HEK293T (cell line): ENCODE results near the gene DYDC1.
A peak's percentile ranks its signal among the peaks of the same experiment; 100 is the strongest.
"Not testable (repeated sequence)": the region's sequence is repeated elsewhere in the genome, so short reads cannot be mapped to it uniquely, and the experiment has no call there.

ENCODE experiments used
- CTCF ChIA-PET: fragments of 350-600 bp; formaldehyde crosslinking; extraction: SDS; loops from one replicate; lab custom pipeline; 2021; ENCODE audit warnings: antibody characterized with exemption, inconsistent platforms; lab: Yijun Ruan, JAX
- POLR2A ChIA-PET: fragments of 350-600 bp; formaldehyde crosslinking; extraction: SDS; loops from one replicate; lab custom pipeline; 2020; ENCODE audit warnings: antibody characterized with exemption, inconsistent platforms; lab: Yijun Ruan, JAX
- DNase-seq: peaks from one replicate; pipeline ENCODE4 v3.0.0; 2012; ENCODE audit warnings: mixed read lengths; ENCODE audit errors: extremely low spot score
- ARNT ChIP-seq: fragments of 450-650 bp; IDR thresholded peaks from 2 replicates; pipeline ENCODE4 v1.6.1; 2017; ENCODE audit warnings: mild to moderate bottlenecking
- BHLHE40 ChIP-seq: fragments of 450-650 bp; IDR thresholded peaks from 2 replicates; pipeline ENCODE4 v1.6.1; 2016; ENCODE audit warnings: mild to moderate bottlenecking, moderate library complexity, borderline replicate concordance
- CTBP1 ChIP-seq: fragments of 450-650 bp; IDR thresholded peaks from 2 replicates; pipeline ENCODE4 v1.6.1; 2016; ENCODE audit warnings: borderline replicate concordance
- ELF4 ChIP-seq: fragments of 450-650 bp; IDR thresholded peaks from 2 replicates; pipeline ENCODE4 v1.6.1; 2017; ENCODE audit warnings: antibody characterized with exemption
- FOXA1 ChIP-seq: fragments of 450-650 bp; IDR thresholded peaks from 2 replicates; pipeline ENCODE4 v1.6.1; 2016; ENCODE audit warnings: mild to moderate bottlenecking
- FOXK2 ChIP-seq: fragments of 450-650 bp; IDR thresholded peaks from 2 replicates; pipeline ENCODE4 v1.6.1; 2016; ENCODE audit warnings: mild to moderate bottlenecking
- FOXM1 ChIP-seq: fragments of 450-650 bp; IDR thresholded peaks from 2 replicates; pipeline ENCODE4 v1.6.1; 2017; ENCODE audit warnings: mild to moderate bottlenecking, borderline replicate concordance
- HDGF ChIP-seq: fragments of 450-650 bp; IDR thresholded peaks from 2 replicates; pipeline ENCODE4 v1.6.1; 2017; ENCODE audit warnings: antibody characterized with exemption, borderline replicate concordance
- L3MBTL2 ChIP-seq: fragments of 450-650 bp; conservative IDR thresholded peaks from 2 replicates; pipeline ENCODE4 v1.6.1; 2016; ENCODE audit warnings: mild to moderate bottlenecking
- LEF1 ChIP-seq: fragments of 450-650 bp; IDR thresholded peaks from 2 replicates; pipeline ENCODE4 v1.6.1; 2017; ENCODE audit warnings: mild to moderate bottlenecking, borderline replicate concordance
- NFRKB ChIP-seq: fragments of 450-650 bp; IDR thresholded peaks from 2 replicates; pipeline ENCODE4 v1.6.1; 2016; ENCODE audit warnings: mild to moderate bottlenecking, moderate library complexity
- SP1 ChIP-seq: fragments of 450-650 bp; IDR thresholded peaks from 2 replicates; pipeline ENCODE4 v1.6.1; 2017
- TARDBP ChIP-seq: fragments of 450-650 bp; IDR thresholded peaks from 2 replicates; pipeline ENCODE4 v1.6.1; 2016
- ZNF384 ChIP-seq: fragments of 450-650 bp; IDR thresholded peaks from 2 replicates; pipeline ENCODE4 v1.6.1; 2016
- TF ChIP-seq, protein P1 (sequence below): fragments of 450-650 bp; IDR thresholded peaks from 2 replicates; pipeline ENCODE4 v1.6.1; 2016

DYDC1 gene

DNA sequence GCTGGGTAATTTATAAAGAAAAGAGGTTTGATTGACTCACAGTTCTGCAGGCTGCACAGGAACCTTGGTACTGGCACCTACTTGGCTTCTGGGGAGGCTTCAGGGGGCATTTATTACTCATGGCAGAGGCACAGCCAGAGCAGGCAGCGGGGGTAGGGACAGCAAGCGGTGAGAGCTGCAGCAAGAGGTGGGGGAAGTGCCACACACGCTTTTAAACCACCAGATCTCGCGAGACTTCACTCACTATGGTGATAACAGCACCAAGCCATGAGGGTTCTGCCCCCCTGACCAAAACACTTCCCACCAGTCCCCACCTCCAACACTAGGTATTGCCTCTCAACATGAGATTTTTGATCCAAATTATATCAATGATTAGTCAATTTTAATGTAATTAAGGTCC lies 43.0 kb downstream of the DYDC1 start:
- POLR2A ChIA-PET, result no interaction called here
- no peak for TF ChIP-seq L3MBTL2
- no peak for TF ChIP-seq HDGF
- CTCF ChIA-PET, result no interaction called here
- DNase-seq, result no peak

- DNase-seq, POLR2A ChIA-PET, CTCF ChIA-PET: not testable (repeated sequence)
These were observed 50.6 kb downstream of the DYDC1 start for GRCh38 chr10:80305989-80306388.

GRCh38 chr10:80296942-80297341 lies 59.6 kb downstream of the DYDC1 start:
- ChIA-PET CTCF (no interaction called here), POLR2A (no interaction called here)
- DNase-seq, result no peak
- no peak for TF ChIP-seq BHLHE40
- TF ChIP-seq TARDBP, result no peak
- TF ChIP-seq FOXM1, result no peak
- TF ChIP-seq SP1, result no peak
- no peak for TF ChIP-seq FOXA1
- no peak for TF ChIP-seq ELF4
- TF ChIP-seq, protein P1, sequence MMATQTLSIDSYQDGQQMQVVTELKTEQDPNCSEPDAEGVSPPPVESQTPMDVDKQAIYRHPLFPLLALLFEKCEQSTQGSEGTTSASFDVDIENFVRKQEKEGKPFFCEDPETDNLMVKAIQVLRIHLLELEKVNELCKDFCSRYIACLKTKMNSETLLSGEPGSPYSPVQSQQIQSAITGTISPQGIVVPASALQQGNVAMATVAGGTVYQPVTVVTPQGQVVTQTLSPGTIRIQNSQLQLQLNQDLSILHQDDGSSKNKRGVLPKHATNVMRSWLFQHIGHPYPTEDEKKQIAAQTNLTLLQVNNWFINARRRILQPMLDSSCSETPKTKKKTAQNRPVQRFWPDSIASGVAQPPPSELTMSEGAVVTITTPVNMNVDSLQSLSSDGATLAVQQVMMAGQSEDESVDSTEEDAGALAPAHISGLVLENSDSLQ, result no peak
- no peak for TF ChIP-seq LEF1
- no peak for TF ChIP-seq ZNF384
- no peak for TF ChIP-seq ARNT
- no peak for TF ChIP-seq FOXK2
- TF ChIP-seq L3MBTL2, result no peak
- no peak for TF ChIP-seq CTBP1
- no peak for TF ChIP-seq HDGF

GRCh38 chr10:80292607-80293239 lies 63.8 kb downstream of the DYDC1 start:
- ChIA-PET POLR2A (no interaction called here), CTCF (no interaction called here)
- no peak for DNase-seq
- no peak for TF ChIP-seq BHLHE40
- no peak for TF ChIP-seq CTBP1
- no peak for TF ChIP-seq FOXK2
- TF ChIP-seq FOXA1, result no peak
- no peak for TF ChIP-seq FOXM1
- no peak for TF ChIP-seq ARNT
- TF ChIP-seq, protein P1, result no peak
- TF ChIP-seq NFRKB, result no peak
- TF ChIP-seq LEF1, result no peak
- TF ChIP-seq SP1, result no peak

DNA sequence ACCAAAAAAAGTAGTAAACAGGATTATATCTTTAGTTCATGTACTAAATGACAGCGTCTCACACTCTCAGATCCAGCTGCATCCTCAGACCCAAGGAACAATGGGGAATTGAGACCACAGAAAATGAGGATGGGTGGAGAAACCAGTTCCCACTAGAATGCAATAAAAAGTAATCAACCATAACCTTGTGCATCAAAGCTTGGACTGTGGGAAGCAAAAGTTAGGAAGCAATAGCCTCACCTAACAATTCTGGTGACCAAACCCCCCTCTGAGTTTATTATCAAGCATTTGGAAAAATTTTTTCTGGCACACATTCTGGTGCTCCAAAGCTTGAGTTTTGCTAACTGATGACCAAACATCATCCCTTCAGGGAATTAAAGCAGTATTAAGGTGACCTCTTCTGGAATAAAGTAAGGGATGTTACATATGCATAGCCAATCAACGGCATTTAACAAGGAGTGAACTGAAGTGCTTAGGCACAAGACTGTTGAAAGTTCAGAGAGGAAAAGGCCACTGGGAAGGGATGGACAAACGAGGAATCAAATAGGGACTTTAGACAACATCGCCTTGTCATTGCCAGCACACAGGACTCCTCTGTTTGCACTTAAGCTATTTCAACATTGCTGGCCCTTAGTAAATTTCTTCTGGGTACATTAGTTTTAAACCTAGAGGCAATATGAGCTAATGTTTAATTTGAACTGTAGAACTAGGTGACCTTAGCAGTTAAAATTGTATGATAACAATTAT lies 65.9 kb downstream of the DYDC1 start:
- TF ChIP-seq HDGF (no peak), FOXA1 (no peak), ARNT (no peak), NFRKB (no peak), LEF1 (no peak), L3MBTL2 (no peak), FOXM1 (no peak), BHLHE40 (no peak), FOXK2 (no peak), ELF4 (no peak), TARDBP (no peak), SP1 (no peak)
- TF ChIP-seq, protein P1, result no peak
- no peak for DNase-seq
- ChIA-PET CTCF (interaction anchor here (1.0 kb wide), 1 partner anchor 8 kb away, joined by 3 read pairs; no protein-coding TSS in a partner anchor), POLR2A (no interaction called here)

DNA sequence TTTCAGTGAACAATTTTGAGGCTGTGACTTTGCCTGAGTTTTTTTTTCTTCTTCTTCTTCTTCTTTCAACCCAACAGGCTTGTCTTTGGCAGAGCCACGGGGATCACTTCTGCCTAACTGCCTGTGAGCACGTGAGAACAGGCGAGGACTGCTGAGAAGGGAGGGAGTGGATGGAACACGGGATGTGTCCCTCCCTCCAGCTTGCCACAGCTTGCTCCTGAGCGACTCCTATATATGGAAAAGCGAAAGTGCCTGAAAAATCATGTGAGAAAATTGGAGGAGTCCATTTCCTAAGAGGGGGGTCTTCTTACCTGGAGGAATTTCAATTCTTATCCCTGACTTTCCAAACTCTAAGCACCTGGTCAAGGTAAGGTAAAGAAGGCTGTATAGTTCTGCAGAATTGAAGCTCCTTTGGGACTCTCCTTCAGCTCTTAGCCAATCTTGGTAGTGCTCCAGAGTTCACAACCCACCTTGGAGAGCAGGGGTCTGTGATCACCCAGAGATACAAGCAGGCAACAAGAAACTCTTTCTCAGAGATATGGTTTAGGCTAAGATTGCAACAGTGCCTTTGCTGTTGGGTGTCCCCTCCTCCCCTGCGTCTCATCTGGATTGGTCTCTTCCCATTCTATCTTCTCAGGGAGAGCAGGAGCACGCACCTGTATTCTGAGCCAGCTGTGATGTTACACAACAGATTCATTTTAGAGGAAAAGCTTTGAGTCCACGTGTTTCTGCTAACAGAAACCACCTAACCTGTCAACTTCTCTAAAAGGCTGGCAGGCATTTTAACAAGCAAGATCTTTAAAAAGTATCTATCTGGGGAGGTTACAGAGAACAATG lies 66.9 kb downstream of the DYDC1 start, which contains the start of gene MAT1A:
TSS of gene MAT1A (minus strand) at position 208 of the 837 bp plus-strand sequence. CDS start 235 bp downstream, outside the sequence.
- ChIA-PET CTCF (interaction anchor here (1.0 kb wide), 1 partner anchor 7 kb away, joined by 3 read pairs; no protein-coding TSS in a partner anchor), POLR2A (no interaction called here)
- peak; percentile 53 for DNase-seq
- TF ChIP-seq L3MBTL2 (peak; percentile 93), TARDBP (no peak)
